ENCODE measurements around the gene TAL1. TPM values are rescaled to one million over a fixed set of nuclear protein-coding genes. Genes with fewer than 3 reads are reported as not detected.

The TAL1 gene
- total and polyA plus RNA-seq, 2 of the 13 experiments (the other 11 are each of a cell fraction or from before 2014, with no cell fraction given), result 0.05 TPM; not detected in 1

- H3K9ac ChIP-seq (ENCODE audit: insufficient read depth, low read depth, low read length), result no peak overlapping the region
- no peaks in the 10 kb centered on the region for H3K36me3 ChIP-seq (replicated peaks in 1 of 2; ENCODE audit: control insufficient read depth in 1 of 2, insufficient read depth in 2 of 2, low read length in 2 of 2)
- BruUV-seq (replicated peaks), result no TSS peak
- ChIA-PET CTCF (ENCODE audit: low intra/inter-chr PET ratio, low total read pairs) (no interaction called here), POLR2A (no interaction called here)
- no peaks in the 10 kb centered on the region for H3K9me3 ChIP-seq (ENCODE audit: low read length)
- H3K79me2 ChIP-seq (ENCODE audit: insufficient read depth, low read length), result no peaks in the 10 kb centered on the region
- H3K27me3 ChIP-seq (ENCODE audit: control insufficient read depth in 1 of 2, insufficient read depth in 2 of 2, low read length in 2 of 2), result peaks cover 5 to 59% of the 10 kb centered on the region in 2 experiments; a peak in 3 of 5 replicates
- DNase-seq (ENCODE audit: low spot score) (no peak), ATAC-seq (no peak; the same call in 2 of the 3 replicates), FAIRE-seq (no peak)
- H3K4me1 ChIP-seq (ENCODE audit: insufficient read depth, low read length), result peaks cover 54% of the 10 kb centered on the region
- in situ Hi-C loops (cut with HindIII; ENCODE audit: extremely low pct_ligation_motif_present, low pct_unique_long_range_greater_than_20kb), result no loop called here
- TF ChIP-seq ZBTB21 (CRISPR knock-in tag; IDR thresholded peaks at IDR 0.05) (no peak), ETV5 (CRISPR knock-in tag; IDR thresholded peaks at IDR 0.05; ENCODE audit: borderline replicate concordance) (no peak), MYPOP (CRISPR knock-in tag; IDR thresholded peaks at IDR 0.05) (no peak), ZNF879 (CRISPR knock-in tag; IDR thresholded peaks at IDR 0.05) (no peak), IRF2 (CRISPR knock-in tag; IDR thresholded peaks at IDR 0.05) (no peak), ZNF724P (CRISPR knock-in tag; IDR thresholded peaks at IDR 0.05; ENCODE audit: borderline replicate concordance) (no peak), STAT6 (CRISPR knock-in tag; IDR thresholded peaks at IDR 0.05; ENCODE audit: borderline replicate concordance) (no peak), E2F2 (CRISPR knock-in tag; IDR thresholded peaks at IDR 0.05; ENCODE audit: borderline replicate concordance) (no peak)
- 67% methylated on average over 4 of the region's 4 CpGs for WGBS (ENCODE audit: low lambda C conversion rate)
- no peak overlapping the region for H3K27ac ChIP-seq (ENCODE audit: extremely low read length, insufficient read depth, low read length)
- no peaks in the 10 kb centered on the region for H4K20me1 ChIP-seq (ENCODE audit: insufficient read depth, low read length)
- H3K4me2 ChIP-seq (ENCODE audit: low read depth, low read length), result peak overlapping the region; percentile 65
- no peak overlapping the region; a peak in 1 of 6 replicates for H3K4me3 ChIP-seq (replicated peaks in 1 of 3; ENCODE audit: insufficient read depth in 1 of 3, low read depth in 2 of 3, low read length in 3 of 3)
- intact Hi-C loops (cut with micrococcal nuclease; ENCODE audit: unreplicated experiment), result no loop called here
- no peak overlapping the region for H2AFZ ChIP-seq (ENCODE audit: low read length)
Measured at GRCh38 chr1:47215713-47216112, 16.3 kb downstream of the TAL1 start.
